ENCODE measurements around the gene RABGAP1L.
"Not testable (repeated sequence)": the region's sequence is repeated elsewhere in the genome, so short reads cannot be mapped to it uniquely, and the experiment has no call there.

Gene RABGAP1L

GRCh38 chr1:174640783-174641182 lies 481.5 kb downstream of the RABGAP1L start:
- Mint-ChIP-seq H3K27ac (no peak overlapping the region), H3K27me3 (ENCODE audit: low read depth, poor library complexity) (peaks cover 4% of the 10 kb centered on the region), H3K36me3 (ENCODE audit: low read depth) (no peaks in the 10 kb centered on the region), H3K9me3 (peaks cover 2% of the 10 kb centered on the region), H3K4me1 (no peaks in the 10 kb centered on the region), H3K4me3 (no peak overlapping the region)
- TF ChIP-seq CTCF (IDR thresholded peaks at IDR 0.05): no peak
- DNase-seq: no peak

DNA sequence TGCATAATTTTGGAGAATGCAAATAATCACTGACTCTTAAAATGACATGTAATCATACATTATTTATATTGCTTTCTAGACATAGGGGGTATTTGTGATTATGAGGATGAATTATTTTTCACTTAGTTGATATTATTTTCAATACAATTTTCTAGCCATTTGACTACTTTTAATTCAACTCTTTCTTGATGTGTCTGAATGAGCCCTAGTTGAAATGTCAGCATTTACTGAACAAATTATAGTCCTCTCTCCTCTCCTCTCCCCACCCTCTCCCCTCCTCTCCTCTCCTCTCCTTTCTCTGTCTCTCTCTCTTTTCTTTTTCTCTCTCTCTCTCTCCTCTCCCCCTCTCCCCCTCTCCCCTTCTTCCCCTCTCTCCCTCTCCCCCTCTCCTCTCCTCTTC lies 483.1 kb downstream of the RABGAP1L start:
- H3K36me3 Mint-ChIP-seq (ENCODE audit: low read depth): no peaks in the 10 kb centered on the region
- H3K27me3 Mint-ChIP-seq (ENCODE audit: low read depth, poor library complexity): peaks cover 4% of the 10 kb centered on the region
- no peaks in the 10 kb centered on the region for H3K4me1 Mint-ChIP-seq
- DNase-seq: no peak
- TF ChIP-seq CTCF (IDR thresholded peaks at IDR 0.05): no peak
- no peak overlapping the region for H3K4me3 Mint-ChIP-seq
- H3K9me3 Mint-ChIP-seq: peaks cover 16% of the 10 kb centered on the region
- H3K27ac Mint-ChIP-seq: no peak overlapping the region

DNA sequence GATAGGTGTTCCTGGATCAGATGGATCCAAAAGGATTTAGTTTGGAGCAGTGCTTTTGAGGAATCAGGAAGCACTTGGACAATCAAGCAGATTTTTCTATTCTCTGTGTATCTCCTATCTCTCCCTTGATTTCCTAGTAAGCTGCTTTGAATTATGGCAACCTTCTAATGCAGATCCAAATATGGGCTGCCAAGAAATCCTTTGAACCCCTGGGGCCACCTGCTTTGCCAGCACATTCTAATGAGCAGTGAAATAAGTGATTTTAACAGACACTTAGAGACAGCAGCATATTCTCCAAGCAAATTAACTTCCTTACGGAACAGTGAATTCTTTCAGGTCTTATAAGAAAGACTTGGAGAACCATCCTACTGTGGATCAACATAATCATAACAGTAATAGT lies 483.9 kb downstream of the RABGAP1L start:
- Mint-ChIP-seq H3K4me3 (no peak overlapping the region), H3K4me1 (no peaks in the 10 kb centered on the region), H3K27ac (no peak overlapping the region), H3K9me3 (peaks cover 21% of the 10 kb centered on the region), H3K36me3 (ENCODE audit: low read depth) (no peaks in the 10 kb centered on the region), H3K27me3 (ENCODE audit: low read depth, poor library complexity) (peaks cover 4% of the 10 kb centered on the region)
- no peak for TF ChIP-seq CTCF (IDR thresholded peaks at IDR 0.05)
- DNase-seq: no peak

DNA sequence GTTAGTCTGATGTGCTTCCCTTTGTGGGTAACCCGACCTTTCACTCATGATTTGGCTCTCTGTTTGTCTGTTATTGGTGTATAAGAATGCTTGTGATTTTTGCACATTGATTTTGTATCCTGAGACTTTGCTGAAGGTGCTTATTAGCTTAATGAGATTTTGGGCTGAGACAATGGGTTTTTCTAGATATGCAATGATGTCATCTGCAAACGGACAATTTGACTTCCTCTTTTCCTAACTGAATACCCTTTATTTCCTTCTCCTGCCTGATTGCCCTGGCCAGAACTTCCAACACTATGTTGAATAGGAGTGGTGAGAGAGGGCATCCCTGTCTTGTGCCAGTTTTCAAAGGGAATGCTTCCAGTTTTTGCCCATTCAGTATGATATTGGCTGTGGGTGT lies 490.3 kb downstream of the RABGAP1L start:
- not testable (repeated sequence) for H3K27me3 Mint-ChIP-seq (ENCODE audit: low read depth, poor library complexity); H3K27ac Mint-ChIP-seq; H3K4me3 Mint-ChIP-seq; DNase-seq
- peaks cover 17% of the 10 kb centered on the region for H3K4me1 Mint-ChIP-seq
- peaks cover 10% of the 10 kb centered on the region for H3K36me3 Mint-ChIP-seq (ENCODE audit: low read depth)
- H3K9me3 Mint-ChIP-seq: peaks cover 47% of the 10 kb centered on the region

DNA sequence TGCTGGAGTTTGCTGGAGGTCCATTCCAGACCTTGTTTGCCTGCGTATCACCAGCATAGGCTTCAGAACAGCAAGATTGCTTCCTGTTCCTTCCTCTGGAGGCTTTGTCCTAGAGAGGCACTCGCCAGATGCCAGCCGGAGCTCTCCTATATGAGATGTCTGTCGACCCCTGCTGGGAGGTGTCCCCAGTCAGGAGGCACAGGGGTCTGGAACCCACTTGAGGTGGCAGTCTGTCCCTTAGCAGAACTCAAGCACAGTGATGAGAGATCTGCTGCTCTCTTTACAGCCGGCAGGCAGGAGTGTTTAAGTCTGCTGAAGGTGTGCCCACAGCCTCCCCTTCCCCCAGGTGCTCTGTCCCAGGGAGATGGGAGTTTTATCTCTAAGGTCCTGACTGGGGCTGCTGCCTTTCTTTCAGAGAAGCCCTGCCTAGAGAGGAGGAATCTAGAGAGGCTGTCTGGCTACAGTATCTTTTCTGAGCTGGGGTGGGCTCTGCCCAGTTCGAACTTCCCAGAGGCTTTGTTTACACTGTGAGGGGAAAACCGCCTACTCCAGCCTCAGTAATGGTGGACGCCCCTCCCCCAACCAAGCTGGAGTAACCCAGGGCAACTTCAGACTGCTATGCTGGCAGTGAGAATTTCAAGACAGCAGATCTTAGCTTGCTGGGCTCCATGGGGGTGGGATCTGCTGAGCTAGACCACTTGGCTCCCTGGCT lies 493.4 kb downstream of the RABGAP1L start:
- Mint-ChIP-seq H3K4me3 (no peak overlapping the region), H3K27ac (peak overlapping the region; percentile 91)
- no peak for TF ChIP-seq CTCF (IDR thresholded peaks at IDR 0.05)

GRCh38 chr1:174654560-174654959 lies 495.2 kb downstream of the RABGAP1L start:
- peaks cover under 1% of the 10 kb centered on the region for H3K27me3 Mint-ChIP-seq (ENCODE audit: low read depth, poor library complexity)
- no peak overlapping the region for H3K27ac Mint-ChIP-seq
- no peak for DNase-seq
- TF ChIP-seq CTCF (IDR thresholded peaks at IDR 0.05): no peak
- H3K4me3 Mint-ChIP-seq: no peak overlapping the region
- peaks cover 17% of the 10 kb centered on the region for H3K4me1 Mint-ChIP-seq
- peaks cover 10% of the 10 kb centered on the region for H3K36me3 Mint-ChIP-seq (ENCODE audit: low read depth)
- peaks cover 32% of the 10 kb centered on the region for H3K9me3 Mint-ChIP-seq

More for the DNA sequence above, 493.4 kb downstream of the RABGAP1L start:
- H3K27me3 Mint-ChIP-seq (ENCODE audit: low read depth, poor library complexity): peaks cover 6% of the 10 kb centered on the region
- peaks cover 17% of the 10 kb centered on the region for H3K4me1 Mint-ChIP-seq
- DNase-seq: peak; percentile 35
- H3K36me3 Mint-ChIP-seq (ENCODE audit: low read depth): peaks cover 10% of the 10 kb centered on the region
- H3K9me3 Mint-ChIP-seq: peaks cover 38% of the 10 kb centered on the region
